B cell (primary cell): ENCODE data around the gene NOVA1.

Experiments used
- CTCF ChIP-seq: fragments of 200-600 bp; IDR thresholded peaks from one replicate; pipeline ENCODE4 v1.8.0; 2022; ENCODE audit warnings: antibody characterized with exemption, mild to moderate bottlenecking
- EZH2 ChIP-seq: IDR thresholded peaks from 2 replicates; pipeline ENCODE4 v1.6.1; 2012; ENCODE audit warnings: borderline replicate concordance, low read depth, mild to moderate bottlenecking, moderate library complexity, low read length; ENCODE audit not compliant: insufficient read depth, poor library complexity, severe bottlenecking

GRCh38 chr14:26525085-26525484 is 72.7 kb downstream of the NOVA1 start:
- TF ChIP-seq CTCF, result no peak
- TF ChIP-seq EZH2, result no peak
